Pancreas (tissue), 10 donors: ENCODE data around the gene PNMA6E. TPM values are rescaled to one million over a fixed set of nuclear protein-coding genes. Genes with fewer than 3 reads are reported as not detected.

Source experiments
- ATAC-seq, 4 donors: fragments of 200-7000 bp; cut with Tn5 transposase; one replicate each; pipeline versions ENCODE4 v1.8.0 to v1.9.1; 2020; ENCODE audit warnings: mild to moderate bottlenecking in 4 of 4, moderate library complexity in 4 of 4
- DNase-seq, 6 donors: peaks; one replicate each; pipeline ENCODE4 v3.0.0-alpha.2; 2020
- FAIRE-seq: peaks from 2 replicates; lab custom pipeline; 2012; peaks lifted over from hg19 to GRCh38; lab: Jason Lieb, UNC
- H3K27ac ChIP-seq, 4 donors: fragments of 200-600 bp; sonication (generic); 1 replicate in 3 of 4; 2 replicates in 1 of 4; pipeline versions ENCODE4 v1.5.0 to v1.8.0; 2020
- H3K27me3 ChIP-seq, 4 donors: fragments of 200-600 bp; one replicate each; pipeline ENCODE4 v1.8.0; 2021
- H3K36me3 ChIP-seq, 3 donors: fragments of 200-600 bp; sonication (generic) in 1 of 3; one replicate each; pipeline versions ENCODE4 v1.5.0 to v1.8.0; 2020 to 2021
- H3K4me1 ChIP-seq, 3 donors: fragments of 200-600 bp; one replicate each; pipeline ENCODE4 v1.8.0; 2021
- H3K4me3 ChIP-seq, 4 donors: fragments of 200-600 bp; sonication (generic) in 2 of 4; one replicate each; pipeline versions ENCODE4 v1.5.0 to v1.8.0; 2020 to 2021
- H3K9me3 ChIP-seq, 4 donors: fragments of 200-600 bp; one replicate each; pipeline ENCODE4 v1.8.0; 2021
- WGBS, 2 donors: extraction: QIAGEN DNeasy Blood & Tissue Kit; methylation state at CpG; one replicate each; pipeline ENCODE4 v1.1.7; 2013; 5-methylcytosine and 5-hydroxymethylcytosine counted together
- intact Hi-C, 3 donors: fragments of 100-400 bp; cut with DNase I; formaldehyde crosslinking; loops; one replicate each; pipeline versions ENCODE4 v1.11.1 to v1.14.2; 2022
- polyA plus RNA-seq, 2 donors: library from polyadenylated mRNA; stranded (reverse); fragments of 200-250 nt; gene quantifications; one replicate each; pipeline ENCODE4 v1.2.3, GENCODE V29; 2013
- total RNA-seq, 6 donors: library from RNA; stranded (reverse); fragmentation: NEBNext Ultra II Directional in 4 of 6; extraction: Animal tissue kit (Norgen Biotek cat#: 25700) in 4 of 6; gene quantifications; one replicate each; pipeline versions ENCODE4 v1.2.1 to v1.2.4, GENCODE V29; 2021 to 2023
- TF ChIP-seq, protein P1 (sequence below), 4 donors: fragments of 200-600 bp; sonication (generic) in 3 of 4; IDR thresholded peaks; one replicate each; pipeline versions ENCODE4 v1.5.0 to v1.8.0; 2021; ENCODE audit warnings: antibody characterized with exemption in 4 of 4
- donor health status: healthy with polysubstance abuse.
- donor health status: DM: no; HTN: no; CAD: no; lungs with moderate emphysema.
- donor health status: DM: no; HTN: no; CAD: no.
- donor health status: control.
- donor health status: control.
- donor health status: Bipolar disorder and iron deficiency.
- donor health status: DM: yes; HTN: yes; CAD: no.
- donor health status: DM: no; HTN: no; CAD: no.
- donor health status: DM: no; HTN: no; CAD: no.
- donor health status: DM: yes; HTN: yes; CAD: no.

PNMA6E gene
- total and polyA plus RNA-seq, 8 donors, result not detected

DNA sequence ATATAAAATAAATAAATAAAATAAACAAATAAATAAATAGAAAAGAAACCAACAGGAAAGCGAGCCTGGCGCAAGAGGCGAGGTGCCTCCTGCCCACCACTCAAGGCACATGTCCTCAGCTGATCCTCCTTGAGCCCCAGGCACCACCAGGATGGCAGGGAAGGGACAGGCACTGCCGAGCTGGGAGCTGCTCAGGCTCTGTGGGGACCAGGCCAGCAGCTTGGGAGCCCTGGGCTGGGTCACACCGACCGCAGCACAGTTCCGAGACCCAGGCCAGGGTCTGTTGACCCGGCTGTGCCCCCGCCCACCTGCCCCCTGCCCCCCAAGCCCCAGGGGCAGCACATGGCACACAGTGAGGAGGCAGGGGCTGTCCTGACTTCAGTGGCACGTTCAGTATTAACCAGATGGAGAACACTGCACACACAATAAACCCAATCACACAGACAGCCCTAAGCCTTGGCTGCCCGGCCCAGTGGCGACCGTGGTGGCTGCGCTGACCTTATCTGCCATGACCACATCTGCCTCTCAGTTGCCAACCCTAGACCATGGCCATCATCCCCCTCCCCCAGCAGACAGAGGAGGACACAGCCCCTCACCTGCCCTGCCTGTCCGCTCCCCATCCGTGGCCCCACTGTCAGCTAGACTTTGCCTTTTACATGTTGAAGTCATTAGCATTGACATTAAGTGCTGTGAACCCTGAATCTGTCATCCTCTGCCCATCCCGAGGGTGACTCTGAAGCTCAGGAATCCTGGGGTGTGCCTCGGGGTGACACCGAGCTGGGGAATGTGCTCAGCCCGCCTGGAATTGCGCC is 47.6 kb upstream of the PNMA6E start:
- H3K27ac ChIP-seq, result no peak overlapping the region
- H3K27me3 ChIP-seq, result no peaks in the 10 kb centered on the region
- H3K4me1 ChIP-seq, result no peaks in the 10 kb centered on the region
- DNase-seq (no peak), FAIRE-seq (no peak), ATAC-seq (no peak)
- intact Hi-C loops, result no loop called here
- TF ChIP-seq, protein P1, sequence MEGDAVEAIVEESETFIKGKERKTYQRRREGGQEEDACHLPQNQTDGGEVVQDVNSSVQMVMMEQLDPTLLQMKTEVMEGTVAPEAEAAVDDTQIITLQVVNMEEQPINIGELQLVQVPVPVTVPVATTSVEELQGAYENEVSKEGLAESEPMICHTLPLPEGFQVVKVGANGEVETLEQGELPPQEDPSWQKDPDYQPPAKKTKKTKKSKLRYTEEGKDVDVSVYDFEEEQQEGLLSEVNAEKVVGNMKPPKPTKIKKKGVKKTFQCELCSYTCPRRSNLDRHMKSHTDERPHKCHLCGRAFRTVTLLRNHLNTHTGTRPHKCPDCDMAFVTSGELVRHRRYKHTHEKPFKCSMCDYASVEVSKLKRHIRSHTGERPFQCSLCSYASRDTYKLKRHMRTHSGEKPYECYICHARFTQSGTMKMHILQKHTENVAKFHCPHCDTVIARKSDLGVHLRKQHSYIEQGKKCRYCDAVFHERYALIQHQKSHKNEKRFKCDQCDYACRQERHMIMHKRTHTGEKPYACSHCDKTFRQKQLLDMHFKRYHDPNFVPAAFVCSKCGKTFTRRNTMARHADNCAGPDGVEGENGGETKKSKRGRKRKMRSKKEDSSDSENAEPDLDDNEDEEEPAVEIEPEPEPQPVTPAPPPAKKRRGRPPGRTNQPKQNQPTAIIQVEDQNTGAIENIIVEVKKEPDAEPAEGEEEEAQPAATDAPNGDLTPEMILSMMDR (IDR thresholded peaks at IDR 0.05), result no peak
- H3K36me3 ChIP-seq, result no peaks in the 10 kb centered on the region
- H3K9me3 ChIP-seq, result no peaks in the 10 kb centered on the region
- 87 to 96% methylated on average over 20 to 21 of the region's 21 CpGs for WGBS, 2 donors
- no peak overlapping the region for H3K4me3 ChIP-seq

DNA sequence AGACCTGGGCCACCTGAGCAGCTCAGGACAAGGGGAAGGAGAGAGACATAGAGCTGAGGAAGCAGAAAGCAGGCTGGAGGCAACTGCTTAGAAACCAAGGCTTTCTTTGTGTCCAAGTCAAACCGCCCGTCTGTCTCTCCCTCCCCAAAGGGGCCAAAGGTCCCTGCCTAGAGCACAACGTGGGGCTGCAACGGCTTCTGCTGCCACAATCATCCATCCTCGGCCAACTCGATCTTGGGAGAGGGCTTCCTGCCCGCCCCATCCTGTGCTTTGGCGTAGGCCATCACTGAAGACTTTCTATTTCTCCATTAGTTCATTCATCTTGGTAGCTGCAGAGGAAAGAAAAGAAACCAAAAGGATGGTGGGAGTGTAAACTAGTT is 46.4 kb upstream of the PNMA6E start:
- DNase-seq (no peak), ATAC-seq (no peak), FAIRE-seq (no peak)
- H3K27me3 ChIP-seq, result no peaks in the 10 kb centered on the region
- TF ChIP-seq, protein P1 (IDR thresholded peaks at IDR 0.05), result no peak
- no peak overlapping the region for H3K4me3 ChIP-seq
- WGBS, 2 donors, result 89 to 90% methylated on average over 8 of the region's 8 CpGs
- no peak overlapping the region for H3K27ac ChIP-seq
- intact Hi-C loops, result no loop called here
- no peaks in the 10 kb centered on the region for H3K9me3 ChIP-seq
- no peaks in the 10 kb centered on the region for H3K36me3 ChIP-seq
- H3K4me1 ChIP-seq, result no peaks in the 10 kb centered on the region

DNA sequence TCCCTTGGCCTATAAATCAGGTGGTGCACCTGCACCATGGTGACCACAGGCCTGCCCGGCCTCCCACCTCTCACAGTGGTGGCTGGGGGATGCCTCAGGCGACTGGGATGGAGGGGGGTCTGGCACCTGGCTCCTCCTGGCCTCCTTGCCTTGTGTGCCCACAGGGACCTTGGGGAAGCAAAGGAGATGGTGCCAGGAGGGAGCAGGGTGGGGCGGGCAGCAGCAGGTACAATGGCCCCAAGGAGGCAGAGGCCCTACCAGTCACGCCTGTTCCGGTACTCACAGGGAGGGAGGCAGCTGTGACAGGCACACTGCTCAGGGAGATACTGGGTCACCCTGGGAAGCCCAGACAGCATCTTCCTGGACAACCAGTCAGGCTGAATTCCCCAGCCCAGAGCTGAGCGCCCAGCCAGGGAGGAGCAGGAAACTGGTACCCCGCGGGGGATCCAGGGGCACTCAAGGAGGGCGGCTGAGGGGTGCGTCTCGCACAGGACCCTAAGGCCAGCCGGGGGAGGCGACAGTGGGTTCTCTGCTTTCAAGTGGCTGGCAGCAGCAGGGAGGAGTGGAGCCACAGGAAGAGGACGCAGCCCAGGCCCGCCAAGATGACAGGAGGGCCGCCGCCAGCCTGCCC is 45.9 kb upstream of the PNMA6E start:
- intact Hi-C loops, result no loop called here
- no peak overlapping the region for H3K27ac ChIP-seq
- no peaks in the 10 kb centered on the region for H3K4me1 ChIP-seq
- WGBS, 2 donors, result 84 to 92% methylated on average over 16 to 17 of the region's 17 CpGs
- H3K4me3 ChIP-seq, result no peak overlapping the region
- no peaks in the 10 kb centered on the region for H3K27me3 ChIP-seq
- TF ChIP-seq, protein P1 (IDR thresholded peaks at IDR 0.05), result no peak
- H3K9me3 ChIP-seq, result no peaks in the 10 kb centered on the region
- H3K36me3 ChIP-seq, result no peaks in the 10 kb centered on the region
- DNase-seq (peak in 1 of 6 donors; percentile 72), FAIRE-seq (no peak), ATAC-seq (no peak)

DNA sequence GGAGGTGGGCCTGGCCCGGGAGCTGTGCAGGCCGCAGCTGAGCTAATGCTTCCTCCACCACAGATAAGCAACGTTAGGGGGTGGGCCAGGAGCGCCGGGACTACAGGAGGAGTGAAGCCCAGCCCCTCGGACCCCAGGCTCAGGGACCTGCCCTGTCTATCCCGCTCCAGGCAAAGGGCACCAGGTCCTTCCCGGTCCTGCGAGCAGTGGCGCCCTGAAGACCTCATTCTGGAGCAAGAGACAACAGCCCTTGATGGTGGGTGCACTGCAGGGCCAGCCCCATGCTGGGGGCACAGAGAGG is 45.4 kb upstream of the PNMA6E start:
- Histone ChIP-seq H3K27ac (no peak overlapping the region), H3K9me3 (no peaks in the 10 kb centered on the region), H3K4me1 (no peaks in the 10 kb centered on the region), H3K27me3 (no peaks in the 10 kb centered on the region), H3K36me3 (no peaks in the 10 kb centered on the region), H3K4me3 (no peak overlapping the region)
- 70 to 72% methylated on average over 10 of the region's 10 CpGs for WGBS, 2 donors
- ATAC-seq (no peak), DNase-seq (peak in 1 of 6 donors; percentile 67), FAIRE-seq (no peak)
- intact Hi-C loops, result no loop called here
- TF ChIP-seq, protein P1 (IDR thresholded peaks at IDR 0.05), result no peak
